GM23338 (cell line): ENCODE data around the gene PSIP1. TPM values are rescaled to one million over a fixed set of nuclear protein-coding genes. Genes with fewer than 3 reads are reported as not detected.
"Not testable (repeated sequence)": the region's sequence is repeated elsewhere in the genome, so short reads cannot be mapped to it uniquely, and the experiment has no call there.

ENCODE experiments used
- ATAC-seq: fragments of 200-7000 bp; cut with Tn5 transposase; 3 replicates; pipeline ENCODE4 v1.9.1; 2020
- DNase-seq: peaks from one replicate; pipeline ENCODE4 v3.0.0-alpha.2; 2015; ENCODE audit warnings: low spot score
- H2AFZ ChIP-seq: fragments of 200-600 bp; sonication (generic); 2 replicates; pipeline ENCODE4 v1.8.0; 2016; ENCODE audit warnings: antibody characterized with exemption, mild to moderate bottlenecking, moderate library complexity
- H3F3A ChIP-seq: fragments of 200-600 bp; sonication (generic); replicated peaks from 2 replicates; pipeline ENCODE4 v1.8.0; 2017; ENCODE audit warnings: antibody characterized with exemption, mixed run types, low read depth
- H3K27ac ChIP-seq: fragments of 200-600 bp; sonication (generic); 2 replicates; pipeline ENCODE4 v1.6.1; 2016; ENCODE audit warnings: low read depth
- H3K27me3 ChIP-seq: fragments of 200-600 bp; sonication (generic); 2 replicates; pipeline ENCODE4 v1.8.0; 2016; ENCODE audit warnings: mild to moderate bottlenecking, mixed run types, moderate library complexity; ENCODE audit not compliant: insufficient read depth
- H3K36me3 ChIP-seq: fragments of 200-600 bp; sonication (generic); 2 replicates; pipeline ENCODE4 v1.8.0; 2016; ENCODE audit warnings: mild to moderate bottlenecking; ENCODE audit not compliant: insufficient read depth
- H3K4me1 ChIP-seq: fragments of 200-600 bp; sonication (generic); 2 replicates; pipeline ENCODE4 v1.8.0; 2016; ENCODE audit warnings: mild to moderate bottlenecking, moderate library complexity; ENCODE audit not compliant: insufficient read depth
- H3K4me2 ChIP-seq: fragments of 200-600 bp; sonication (generic); 2 replicates; pipeline ENCODE4 v1.7.1; 2017; ENCODE audit warnings: mixed run types
- H3K4me3 ChIP-seq: fragments of 200-600 bp; sonication (generic); 2 replicates; pipeline ENCODE4 v1.6.1; 2016; ENCODE audit warnings: mixed run types
- H3K79me2 ChIP-seq: fragments of 200-600 bp; sonication (generic); replicated peaks from 2 replicates; pipeline ENCODE4 v1.8.0; 2017; ENCODE audit warnings: mild to moderate bottlenecking; ENCODE audit not compliant: insufficient read depth
- H3K9me2 ChIP-seq: fragments of 200-600 bp; sonication (generic); 2 replicates; pipeline ENCODE4 v1.8.0; 2017; ENCODE audit not compliant: insufficient read depth
- H4K20me1 ChIP-seq: fragments of 200-600 bp; sonication (generic); replicated peaks from 2 replicates; pipeline ENCODE4 v1.8.0; 2017; ENCODE audit warnings: mild to moderate bottlenecking; ENCODE audit not compliant: insufficient read depth
- H3K27ac Mint-ChIP-seq: 2 replicates; pipeline ENCODE4 v1.8.0; 2020; ENCODE audit warnings: inconsistent platforms, mild to moderate bottlenecking, moderate library complexity, mixed read lengths
- H3K27me3 Mint-ChIP-seq: 3 replicates; pipeline ENCODE4 v1.8.0; 2022; ENCODE audit warnings: low read depth, mild to moderate bottlenecking, moderate library complexity, mixed read lengths, inconsistent platforms; ENCODE audit not compliant: insufficient read depth, poor library complexity
- H3K36me3 Mint-ChIP-seq: 3 replicates; pipeline ENCODE4 v1.8.0; 2021; ENCODE audit warnings: low read depth, mild to moderate bottlenecking, inconsistent platforms, moderate library complexity, mixed read lengths
- H3K4me1 Mint-ChIP-seq: 3 replicates; pipeline ENCODE4 v1.8.0; 2020; ENCODE audit warnings: mild to moderate bottlenecking, inconsistent platforms, mixed read lengths
- H3K4me3 Mint-ChIP-seq: 3 replicates; pipeline ENCODE4 v1.8.0; 2021; ENCODE audit warnings: moderate library complexity, mild to moderate bottlenecking, inconsistent platforms, mixed read lengths
- H3K9me3 Mint-ChIP-seq: 3 replicates; pipeline ENCODE4 v1.8.0; 2020; ENCODE audit warnings: moderate library complexity, mild to moderate bottlenecking, inconsistent platforms, mixed read lengths
- NANOG ChIP-seq: IDR thresholded peaks from 2 replicates; pipeline ENCODE4 v1.6.1; 2016; ENCODE audit warnings: antibody characterized with exemption, borderline replicate concordance
- ZNF331 ChIP-seq: fragments of 250-450 bp; sonication (Bioruptor Pico); IDR thresholded peaks from 2 replicates; pipeline ENCODE4 v1.5.0; 2020; ENCODE audit warnings: low read depth, mild to moderate bottlenecking, moderate library complexity
- polyA plus RNA-seq: library from polyadenylated mRNA; unstranded; fragments of >200 nt; fragmentation: Nextera tagmentation; extraction: Ambion mirVana; gene quantifications from 2 replicates; pipeline ENCODE4 v1.2.1, GENCODE V29; 2016
- total RNA-seq: library from RNA; depleted of rRNA; stranded (reverse); fragments of >200 nt; shearing (Covaris generic); gene quantifications from 2 replicates; pipeline ENCODE4 v1.2.3, GENCODE V29; 2014
- TF ChIP-seq, protein P1 (sequence below), 2 experiments: fragments of 200-600 bp in 1 of 2; sonication (generic) in 1 of 2; conservative IDR thresholded peaks; 2 replicates each; pipeline versions ENCODE4 v1.5.1 to v1.6.1; 2016 to 2017; ENCODE audit warnings: antibody characterized with exemption in 2 of 2, low read depth in 2 of 2, mild to moderate bottlenecking in 2 of 2, moderate library complexity in 1 of 2
- TF ChIP-seq, protein P2 (sequence below): IDR thresholded peaks from one replicate; pipeline ENCODE4 v1.6.1; 2018; ENCODE audit warnings: antibody characterized with exemption; ENCODE audit not compliant: unreplicated experiment

Gene PSIP1
- total and polyA plus RNA-seq, 2 experiments from 2014 or later, result 332 to 989 TPM

DNA sequence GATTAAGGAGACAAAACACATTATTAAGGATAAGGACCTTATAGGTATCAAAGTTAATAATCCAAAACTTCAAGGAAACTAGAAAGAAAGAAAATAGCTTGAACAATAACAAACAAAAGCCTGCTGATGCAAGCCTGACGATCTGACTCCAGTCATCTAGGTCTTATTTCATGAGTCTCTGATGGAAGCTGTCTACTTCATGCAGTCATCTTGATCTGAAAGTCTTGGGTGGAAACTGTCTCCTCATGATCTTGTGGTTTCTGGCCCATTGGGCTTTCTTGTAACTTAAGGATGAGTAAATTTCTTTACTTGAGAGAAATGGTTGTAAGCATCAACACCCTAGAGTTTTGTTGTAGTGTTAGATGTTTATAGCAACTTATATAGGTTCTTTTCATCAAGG, 20.6 kb upstream of the PSIP1 start (continued):
- TF ChIP-seq, protein P1, sequence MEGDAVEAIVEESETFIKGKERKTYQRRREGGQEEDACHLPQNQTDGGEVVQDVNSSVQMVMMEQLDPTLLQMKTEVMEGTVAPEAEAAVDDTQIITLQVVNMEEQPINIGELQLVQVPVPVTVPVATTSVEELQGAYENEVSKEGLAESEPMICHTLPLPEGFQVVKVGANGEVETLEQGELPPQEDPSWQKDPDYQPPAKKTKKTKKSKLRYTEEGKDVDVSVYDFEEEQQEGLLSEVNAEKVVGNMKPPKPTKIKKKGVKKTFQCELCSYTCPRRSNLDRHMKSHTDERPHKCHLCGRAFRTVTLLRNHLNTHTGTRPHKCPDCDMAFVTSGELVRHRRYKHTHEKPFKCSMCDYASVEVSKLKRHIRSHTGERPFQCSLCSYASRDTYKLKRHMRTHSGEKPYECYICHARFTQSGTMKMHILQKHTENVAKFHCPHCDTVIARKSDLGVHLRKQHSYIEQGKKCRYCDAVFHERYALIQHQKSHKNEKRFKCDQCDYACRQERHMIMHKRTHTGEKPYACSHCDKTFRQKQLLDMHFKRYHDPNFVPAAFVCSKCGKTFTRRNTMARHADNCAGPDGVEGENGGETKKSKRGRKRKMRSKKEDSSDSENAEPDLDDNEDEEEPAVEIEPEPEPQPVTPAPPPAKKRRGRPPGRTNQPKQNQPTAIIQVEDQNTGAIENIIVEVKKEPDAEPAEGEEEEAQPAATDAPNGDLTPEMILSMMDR (conservative IDR thresholded peaks at IDR 0.05; ENCODE audit: low read depth in 2 of 2), result no peak
- TF ChIP-seq NANOG, result no peak

DNA sequence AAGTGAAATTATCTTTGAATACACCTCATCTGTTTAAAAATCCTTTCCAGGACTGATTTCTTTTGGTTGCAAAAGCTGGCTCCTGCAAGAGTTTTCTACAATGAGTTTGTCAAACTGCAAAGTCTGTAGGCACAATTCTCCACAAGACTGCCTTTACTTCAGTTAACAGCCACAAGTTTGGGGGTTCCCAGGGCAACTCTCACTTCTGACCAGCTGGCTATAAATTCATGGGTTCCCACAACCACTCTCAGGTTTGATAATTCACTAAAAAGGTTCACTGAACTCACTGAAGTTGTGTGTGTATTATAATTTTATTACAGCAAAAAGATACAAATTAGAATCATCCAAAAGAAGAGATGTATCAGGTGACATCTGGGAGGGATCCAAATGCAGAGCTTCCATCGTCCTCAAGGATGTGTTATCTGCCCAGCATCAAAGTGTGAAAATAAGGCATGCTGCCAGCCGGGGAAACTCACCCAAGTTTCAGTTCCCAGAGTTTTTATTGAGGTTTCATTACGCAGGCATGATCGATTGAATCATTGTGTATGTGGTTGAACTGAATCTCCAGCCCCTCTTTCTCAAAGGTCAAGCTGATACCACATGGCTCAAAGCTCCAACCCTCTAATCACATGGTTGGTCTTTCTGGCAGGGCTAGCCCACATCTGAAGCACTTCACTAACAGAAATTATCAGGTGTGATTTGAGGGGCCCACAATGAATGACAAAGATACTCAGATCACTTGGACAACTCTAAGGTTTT, 19.0 kb upstream of the PSIP1 start:
- ATAC-seq (no peak), DNase-seq (no peak)
- Mint-ChIP-seq H3K9me3 (peaks cover 2% of the 10 kb centered on the region; the same call in 1 of the 3 replicates), H3K36me3 (no peaks in the 10 kb centered on the region), H3K4me1 (no peaks in the 10 kb centered on the region), H3K4me3 (no peak overlapping the region), H3K27me3 (peaks cover 3% of the 10 kb centered on the region), H3K27ac (no peak overlapping the region)
- H3K4me1 ChIP-seq, result no peaks in the 10 kb centered on the region
- H3K79me2 ChIP-seq, result no peaks in the 10 kb centered on the region
- TF ChIP-seq, protein P2, sequence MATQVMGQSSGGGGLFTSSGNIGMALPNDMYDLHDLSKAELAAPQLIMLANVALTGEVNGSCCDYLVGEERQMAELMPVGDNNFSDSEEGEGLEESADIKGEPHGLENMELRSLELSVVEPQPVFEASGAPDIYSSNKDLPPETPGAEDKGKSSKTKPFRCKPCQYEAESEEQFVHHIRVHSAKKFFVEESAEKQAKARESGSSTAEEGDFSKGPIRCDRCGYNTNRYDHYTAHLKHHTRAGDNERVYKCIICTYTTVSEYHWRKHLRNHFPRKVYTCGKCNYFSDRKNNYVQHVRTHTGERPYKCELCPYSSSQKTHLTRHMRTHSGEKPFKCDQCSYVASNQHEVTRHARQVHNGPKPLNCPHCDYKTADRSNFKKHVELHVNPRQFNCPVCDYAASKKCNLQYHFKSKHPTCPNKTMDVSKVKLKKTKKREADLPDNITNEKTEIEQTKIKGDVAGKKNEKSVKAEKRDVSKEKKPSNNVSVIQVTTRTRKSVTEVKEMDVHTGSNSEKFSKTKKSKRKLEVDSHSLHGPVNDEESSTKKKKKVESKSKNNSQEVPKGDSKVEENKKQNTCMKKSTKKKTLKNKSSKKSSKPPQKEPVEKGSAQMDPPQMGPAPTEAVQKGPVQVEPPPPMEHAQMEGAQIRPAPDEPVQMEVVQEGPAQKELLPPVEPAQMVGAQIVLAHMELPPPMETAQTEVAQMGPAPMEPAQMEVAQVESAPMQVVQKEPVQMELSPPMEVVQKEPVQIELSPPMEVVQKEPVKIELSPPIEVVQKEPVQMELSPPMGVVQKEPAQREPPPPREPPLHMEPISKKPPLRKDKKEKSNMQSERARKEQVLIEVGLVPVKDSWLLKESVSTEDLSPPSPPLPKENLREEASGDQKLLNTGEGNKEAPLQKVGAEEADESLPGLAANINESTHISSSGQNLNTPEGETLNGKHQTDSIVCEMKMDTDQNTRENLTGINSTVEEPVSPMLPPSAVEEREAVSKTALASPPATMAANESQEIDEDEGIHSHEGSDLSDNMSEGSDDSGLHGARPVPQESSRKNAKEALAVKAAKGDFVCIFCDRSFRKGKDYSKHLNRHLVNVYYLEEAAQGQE, result no peak
- no peak for TF ChIP-seq ZNF331 (CRISPR knock-in tag)
- 0 out of 2 replicates have a peak, but pooled peaks cover 3% of the 10 kb centered on the region for H3K9me2 ChIP-seq
- H3K27me3 ChIP-seq, result no peaks in the 10 kb centered on the region
- H2AFZ ChIP-seq, result peak overlapping the region; percentile 47; the same call in 1 of the 2 replicates
- H3K27ac ChIP-seq, result no peak overlapping the region
- H3F3A ChIP-seq, result peaks cover 3% of the 10 kb centered on the region; the same call in 1 of the 2 replicates
- H4K20me1 ChIP-seq, result no peaks in the 10 kb centered on the region
- no peak overlapping the region for H3K4me2 ChIP-seq
- no peaks in the 10 kb centered on the region for H3K36me3 ChIP-seq
- H3K4me3 ChIP-seq, result no peak overlapping the region

DNA sequence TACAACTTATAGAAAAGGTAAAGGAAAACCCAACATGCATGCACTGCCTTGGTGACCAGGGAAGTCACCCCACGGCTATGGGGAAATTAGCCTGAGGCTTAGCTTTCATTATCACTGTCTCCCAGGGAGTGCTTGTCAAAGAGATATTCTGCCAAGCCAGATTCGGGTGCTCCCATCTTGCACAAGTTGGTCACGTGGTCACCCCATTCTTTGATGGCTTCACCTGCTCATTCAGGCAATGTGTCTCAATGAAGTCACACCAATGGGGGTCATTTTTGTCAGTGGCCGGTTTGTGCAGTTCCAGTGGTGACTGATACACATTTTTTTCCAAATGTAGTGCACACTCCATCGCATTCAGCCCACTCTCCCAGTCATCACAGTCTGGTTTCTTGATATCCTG, 16.3 kb upstream of the PSIP1 start:
- not testable (repeated sequence) for H3K27me3 ChIP-seq, H3K4me3 Mint-ChIP-seq, H3K79me2 ChIP-seq, ATAC-seq, H3K36me3 Mint-ChIP-seq, DNase-seq, H3K9me3 Mint-ChIP-seq, H3K27ac Mint-ChIP-seq, H3K4me1 Mint-ChIP-seq, H3K27me3 Mint-ChIP-seq, H2AFZ ChIP-seq, H3K9me2 ChIP-seq, H3K4me2 ChIP-seq, H3K36me3 ChIP-seq, H3K27ac ChIP-seq, H3F3A ChIP-seq, H3K4me3 ChIP-seq, H4K20me1 ChIP-seq, H3K4me1 ChIP-seq
